ENCODE measurements around the gene AGBL1. TPM values are rescaled to one million over a fixed set of nuclear protein-coding genes. Genes with fewer than 3 reads are reported as not detected.

AGBL1 gene
- polyA plus RNA-seq, 2 of the 4 experiments (the other 2 are of a cell fraction), result not detected

DNA sequence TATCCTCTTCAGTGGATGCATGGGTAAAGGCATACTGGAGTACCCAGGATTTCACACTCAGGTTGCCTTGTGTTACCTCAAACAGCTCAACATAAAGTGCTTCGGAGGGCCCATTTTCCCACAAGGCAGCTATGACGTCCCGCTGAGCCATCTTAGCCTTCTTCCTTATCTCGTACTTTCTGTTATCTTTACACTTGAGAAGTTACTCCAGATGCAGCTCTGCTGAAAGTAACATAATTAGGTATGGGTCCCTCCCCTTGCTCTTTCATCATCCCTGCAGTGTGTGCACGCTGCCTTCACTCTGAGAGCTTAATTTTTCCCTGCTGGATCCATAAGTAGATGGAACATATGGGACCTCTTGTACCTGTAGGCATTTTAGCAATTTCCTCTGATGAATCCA lies 410.3 kb downstream of the AGBL1 start:
- CTCF ChIA-PET, result no interaction called here
- no peak for DNase-seq (ENCODE audit: low read depth in 1 of 2, low spot score in 1 of 2)

DNA sequence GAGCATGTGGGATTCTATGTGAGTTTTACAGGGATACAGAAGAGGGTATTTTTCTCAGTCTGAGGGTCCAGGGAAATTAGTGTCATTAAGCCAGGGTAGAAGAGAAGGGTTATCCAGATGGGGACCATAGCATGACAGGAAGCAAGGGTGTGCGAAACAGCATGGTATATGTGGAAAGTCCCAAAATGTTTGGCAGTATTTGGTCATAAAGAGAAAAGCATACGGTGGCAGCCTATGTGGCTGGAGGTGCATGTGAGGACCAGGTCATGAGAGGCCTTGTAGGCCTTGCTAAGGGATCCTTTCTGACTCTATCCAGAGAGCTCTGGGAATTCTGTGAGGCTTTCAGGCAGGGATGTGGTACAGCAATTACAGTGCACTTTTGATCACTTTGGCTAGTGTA lies 411.4 kb downstream of the AGBL1 start:
- ChIA-PET POLR2A (no interaction called here), CTCF (no interaction called here)
- WGBS (ENCODE audit: missing lambda C conversion rate), result 16% methylated on average over 2 of the region's 2 CpGs
- H3K4me2 ChIP-seq, result no peak overlapping the region
- H3K4me1 ChIP-seq, result no peaks in the 10 kb centered on the region; the same call in 2 of the 3 replicates
- DNase-seq (ENCODE audit: low read depth in 1 of 2, low spot score in 1 of 2), result no peak
- no peak overlapping the region for H3K27ac ChIP-seq
- H3K9me3 ChIP-seq, result 0 out of 3 replicates have a peak, but pooled peaks cover 1% of the 10 kb centered on the region
- ATAC-seq, result no peak
- FAIRE-seq, result no peak
- TF ChIP-seq RFX5 (IDR thresholded peaks at IDR 0.05) (no peak), PHF8 (IDR thresholded peaks at IDR 0.05; ENCODE audit: borderline replicate concordance, low read depth) (no peak), NFE2L2 (conservative IDR thresholded peaks at IDR 0.05; ENCODE audit: low read length) (no peak), HMGXB4 (CRISPR knock-in tag; IDR thresholded peaks at IDR 0.05; ENCODE audit: borderline replicate concordance) (no peak), RNF2 (IDR thresholded peaks at IDR 0.05; ENCODE audit: borderline replicate concordance, low read depth) (no peak), KDM1A (IDR thresholded peaks at IDR 0.05; ENCODE audit: low read depth) (no peak), HDAC2 (IDR thresholded peaks at IDR 0.05) (no peak), HOXB5 (CRISPR knock-in tag; IDR thresholded peaks at IDR 0.05) (no peak), HOXA7 (CRISPR knock-in tag; IDR thresholded peaks at IDR 0.05) (no peak), CTCF (IDR thresholded peaks at IDR 0.05) (no peak), FOSL2 (IDR thresholded peaks at IDR 0.05) (no peak), FOSL2 (CRISPR knock-in tag; IDR thresholded peaks at IDR 0.05) (no peak), ZNF302 (CRISPR knock-in tag; IDR thresholded peaks at IDR 0.05) (no peak), EHMT2 (IDR thresholded peaks at IDR 0.05; ENCODE audit: low read depth) (no peak)
- TF ChIP-seq, protein P1, sequence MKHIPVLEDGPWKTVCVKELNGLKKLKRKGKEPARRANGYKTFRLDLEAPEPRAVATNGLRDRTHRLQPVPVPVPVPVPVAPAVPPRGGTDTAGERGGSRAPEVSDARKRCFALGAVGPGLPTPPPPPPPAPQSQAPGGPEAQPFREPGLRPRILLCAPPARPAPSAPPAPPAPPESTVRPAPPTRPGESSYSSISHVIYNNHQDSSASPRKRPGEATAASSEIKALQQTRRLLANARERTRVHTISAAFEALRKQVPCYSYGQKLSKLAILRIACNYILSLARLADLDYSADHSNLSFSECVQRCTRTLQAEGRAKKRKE (CRISPR knock-in tag; IDR thresholded peaks at IDR 0.05; ENCODE audit: low read depth), result no peak
- TF ChIP-seq, protein P2, sequence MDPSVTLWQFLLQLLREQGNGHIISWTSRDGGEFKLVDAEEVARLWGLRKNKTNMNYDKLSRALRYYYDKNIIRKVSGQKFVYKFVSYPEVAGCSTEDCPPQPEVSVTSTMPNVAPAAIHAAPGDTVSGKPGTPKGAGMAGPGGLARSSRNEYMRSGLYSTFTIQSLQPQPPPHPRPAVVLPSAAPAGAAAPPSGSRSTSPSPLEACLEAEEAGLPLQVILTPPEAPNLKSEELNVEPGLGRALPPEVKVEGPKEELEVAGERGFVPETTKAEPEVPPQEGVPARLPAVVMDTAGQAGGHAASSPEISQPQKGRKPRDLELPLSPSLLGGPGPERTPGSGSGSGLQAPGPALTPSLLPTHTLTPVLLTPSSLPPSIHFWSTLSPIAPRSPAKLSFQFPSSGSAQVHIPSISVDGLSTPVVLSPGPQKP (IDR thresholded peaks at IDR 0.05; ENCODE audit: low read depth, low read length), result no peak
- no peak overlapping the region for H3K4me3 ChIP-seq

More for the DNA sequence above, 410.3 kb downstream of the AGBL1 start:
- WGBS (ENCODE audit: missing lambda C conversion rate), result 6% methylated on average over 5 of the region's 5 CpGs
- H3K9me3 ChIP-seq, result no peaks in the 10 kb centered on the region
- POLR2A ChIA-PET, result no interaction called here
- no peak overlapping the region for H3K4me3 ChIP-seq
- ATAC-seq (no peak), FAIRE-seq (no peak)
- no peaks in the 10 kb centered on the region; the same call in 2 of the 3 replicates for H3K4me1 ChIP-seq
- no peak overlapping the region for H3K27ac ChIP-seq
- TF ChIP-seq RAD21 (conservative IDR thresholded peaks at IDR 0.05 in 1 of 2, IDR thresholded peaks at IDR 0.05 in 1 of 2) (no peak), HMGXB4 (CRISPR knock-in tag; IDR thresholded peaks at IDR 0.05; ENCODE audit: borderline replicate concordance) (no peak), NR3C1 (IDR thresholded peaks at IDR 0.05) (no peak), NFE2L2 (conservative IDR thresholded peaks at IDR 0.05; ENCODE audit: low read length) (no peak), JUN (IDR thresholded peaks at IDR 0.05) (no peak), CBX8 (IDR thresholded peaks at IDR 0.05) (no peak), RARB (CRISPR knock-in tag; IDR thresholded peaks at IDR 0.05) (no peak), ZC3H11A (IDR thresholded peaks at IDR 0.05) (no peak), HEYL (CRISPR knock-in tag; IDR thresholded peaks at IDR 0.05) (no peak), HOXA7 (CRISPR knock-in tag; IDR thresholded peaks at IDR 0.05) (no peak), CTCF (IDR thresholded peaks at IDR 0.05) (no peak)
- TF ChIP-seq, protein P3, sequence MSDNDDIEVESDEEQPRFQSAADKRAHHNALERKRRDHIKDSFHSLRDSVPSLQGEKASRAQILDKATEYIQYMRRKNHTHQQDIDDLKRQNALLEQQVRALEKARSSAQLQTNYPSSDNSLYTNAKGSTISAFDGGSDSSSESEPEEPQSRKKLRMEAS (IDR thresholded peaks at IDR 0.05), result no peak
- H3K4me2 ChIP-seq, result no peak overlapping the region

All from A549 (cell line).